Sigmoid colon (tissue), 3 donors: ENCODE results near the gene RDX.
"Not testable (repeated sequence)": the region's sequence is repeated elsewhere in the genome, so short reads cannot be mapped to it uniquely, and the experiment has no call there.

Experiments
- CTCF ChIP-seq, 4 experiments: fragments of 450-650 bp in 3 of 4; fragments of 200-600 bp in 1 of 4; IDR thresholded peaks; one replicate each; pipeline ENCODE4 v1.5.1; 2016 to 2019; ENCODE audit warnings: antibody characterized with exemption in 4 of 4, mild to moderate bottlenecking in 3 of 4, moderate library complexity in 2 of 4
- POLR2A ChIP-seq, 2 donors: fragments of 450-650 bp; IDR thresholded peaks; one replicate each; pipeline ENCODE4 v1.6.1; 2016; ENCODE audit warnings: antibody characterized with exemption in 2 of 2, mild to moderate bottlenecking in 2 of 2, moderate library complexity in 2 of 2

- not testable (repeated sequence) for TF ChIP-seq POLR2A, CTCF (IDR thresholded peaks at IDR 0.05)
Measured at GRCh38 chr11:110209313-110209694, 87.1 kb downstream of the RDX start.
